ENCODE results near the gene KCNJ2. TPM values are rescaled to one million over a fixed set of nuclear protein-coding genes. Genes with fewer than 3 reads are reported as not detected.

Gene KCNJ2
- polyA plus RNA-seq, 1 donor from 2014 or later = 2.3 TPM

- no peaks in the 10 kb centered on the region for H3K9me3 ChIP-seq (ENCODE audit: low read length)
- H3K9me2 ChIP-seq (ENCODE audit: insufficient read depth, low read length) = no peaks in the 10 kb centered on the region
- no peak for TF ChIP-seq MXI1 (conservative IDR thresholded peaks at IDR 0.05; ENCODE audit: poor library complexity, severe bottlenecking)
- no peak for TF ChIP-seq EP300 (conservative IDR thresholded peaks at IDR 0.05; ENCODE audit: poor library complexity, severe bottlenecking)
- no peak for TF ChIP-seq REST (IDR thresholded peaks at IDR 0.05; ENCODE audit: borderline replicate concordance)
- no peak for TF ChIP-seq TAF1 (IDR thresholded peaks at IDR 0.05; ENCODE audit: low read depth)
- no peak for TF ChIP-seq SMC3 (conservative IDR thresholded peaks at IDR 0.05; ENCODE audit: poor library complexity)
- H3K79me2 ChIP-seq (replicated peaks; ENCODE audit: insufficient read depth, low read length) = no peaks in the 10 kb centered on the region
- no peaks in the 10 kb centered on the region for H3K36me3 ChIP-seq (ENCODE audit: insufficient read depth, low read length)
- no peaks in the 10 kb centered on the region for H3F3A ChIP-seq (ENCODE audit: insufficient read depth, low read length, poor library complexity, severe bottlenecking)
- no peak overlapping the region for H2AFZ ChIP-seq (ENCODE audit: low read depth, low read length)
- no peak overlapping the region for H3K4me2 ChIP-seq (ENCODE audit: low read length)
- H3K9ac ChIP-seq (ENCODE audit: low read length) = no peak overlapping the region
- H3K4me3 ChIP-seq (ENCODE audit: low read length) = no peak overlapping the region
- H3K27ac ChIP-seq (ENCODE audit: low read length) = no peak overlapping the region
- H4K20me1 ChIP-seq (ENCODE audit: insufficient read depth) = no peaks in the 10 kb centered on the region
- no peaks in the 10 kb centered on the region for H3K27me3 ChIP-seq (ENCODE audit: insufficient read depth, low read depth, low read length)
These were observed 48.2 kb upstream of the KCNJ2 start for GRCh38 chr17:70121126-70121525.

- Histone ChIP-seq H3K9ac (ENCODE audit: low read length) (no peak overlapping the region), H4K20me1 (ENCODE audit: insufficient read depth) (no peaks in the 10 kb centered on the region), H3K9me3 (ENCODE audit: low read length) (no peaks in the 10 kb centered on the region), H3F3A (ENCODE audit: insufficient read depth, low read length, poor library complexity, severe bottlenecking) (no peaks in the 10 kb centered on the region), H3K27ac (ENCODE audit: low read length) (peak overlapping the region; percentile 7), H3K4me3 (ENCODE audit: low read length) (no peak overlapping the region), H3K79me2 (replicated peaks; ENCODE audit: insufficient read depth, low read length) (no peaks in the 10 kb centered on the region), H3K9me2 (ENCODE audit: insufficient read depth, low read length) (no peaks in the 10 kb centered on the region), H3K27me3 (ENCODE audit: insufficient read depth, low read depth, low read length) (no peaks in the 10 kb centered on the region), H3K36me3 (ENCODE audit: insufficient read depth, low read length) (no peaks in the 10 kb centered on the region), H3K4me2 (ENCODE audit: low read length) (no peak overlapping the region), H2AFZ (ENCODE audit: low read depth, low read length) (no peak overlapping the region)
- TF ChIP-seq EP300 (conservative IDR thresholded peaks at IDR 0.05; ENCODE audit: poor library complexity, severe bottlenecking) (no peak), POLR2AphosphoS5 (IDR thresholded peaks at IDR 0.05) (no peak), RAD21 (conservative IDR thresholded peaks at IDR 0.05) (no peak), TAF1 (IDR thresholded peaks at IDR 0.05; ENCODE audit: low read depth) (no peak), MXI1 (conservative IDR thresholded peaks at IDR 0.05; ENCODE audit: poor library complexity, severe bottlenecking) (no peak), EZH2 (IDR thresholded peaks at IDR 0.05; ENCODE audit: borderline replicate concordance, insufficient read depth, low read length, poor library complexity, severe bottlenecking) (no peak), REST (IDR thresholded peaks at IDR 0.05; ENCODE audit: borderline replicate concordance) (no peak), CTCF (IDR thresholded peaks at IDR 0.05; ENCODE audit: poor library complexity, severe bottlenecking) (no peak)
These were observed 46.1 kb upstream of the KCNJ2 start for GRCh38 chr17:70123193-70123592.
